NB4 (cell line): Measurements from ENCODE around the gene FUZ.

ENCODE experiments used
- MAX ChIP-seq: IDR thresholded peaks from 2 replicates; pipeline ENCODE4 v1.6.1; 2011; ENCODE audit warnings: low read depth, low read length
- MYC ChIP-seq: IDR thresholded peaks from 2 replicates; pipeline ENCODE4 v1.6.1; 2011; ENCODE audit warnings: low read depth, low read length
- POLR2A ChIP-seq: IDR thresholded peaks from 2 replicates; pipeline ENCODE4 v1.6.1; 2011; ENCODE audit warnings: mild to moderate bottlenecking; ENCODE audit not compliant: insufficient read length; ENCODE audit errors: extremely low read depth
- TF ChIP-seq, protein P1 (sequence below): IDR thresholded peaks from one replicate; pipeline ENCODE4 v1.5.1; 2012; ENCODE audit warnings: low read depth, low read length

DNA sequence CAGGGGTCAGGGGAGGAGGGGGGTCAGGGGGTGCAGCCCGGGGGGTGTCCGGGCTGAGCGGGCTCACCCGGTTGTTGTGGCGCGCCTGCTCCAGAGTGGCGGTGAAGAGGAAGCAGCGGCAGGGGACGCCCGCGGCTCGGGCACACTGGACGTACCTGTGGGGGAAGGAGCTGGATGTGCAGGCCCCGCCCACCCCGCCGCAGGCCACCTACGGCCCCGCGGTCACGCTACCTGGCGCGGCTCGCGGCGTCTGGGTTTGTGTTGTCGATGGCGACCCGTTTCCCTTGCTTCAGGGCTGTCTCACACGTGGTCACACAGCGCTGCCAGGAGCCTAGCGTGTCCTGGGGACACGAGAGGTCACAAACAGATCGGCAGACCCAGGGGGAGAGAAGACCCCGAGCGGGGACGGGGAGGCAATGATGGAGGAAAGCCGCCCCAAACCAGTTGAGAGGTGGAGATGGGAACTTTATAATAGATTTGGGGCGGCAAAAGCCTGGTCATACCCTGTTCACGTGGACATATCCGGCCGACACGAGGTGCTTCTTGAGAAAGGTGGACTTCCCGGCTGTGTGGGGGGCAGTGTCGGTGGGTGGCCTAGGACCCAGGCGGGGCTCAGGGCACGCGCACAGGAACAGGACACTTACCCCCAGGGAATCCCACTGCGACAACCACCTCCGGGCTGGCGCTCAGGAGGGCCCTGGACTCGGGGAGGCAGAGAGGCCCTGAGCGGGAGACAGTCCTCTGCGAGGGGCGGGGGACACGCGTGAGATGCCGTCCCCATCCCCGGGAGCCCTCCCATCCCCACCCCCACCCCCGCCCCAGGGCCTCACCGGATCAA lies 48.7 kb upstream of the FUZ start:
- TF ChIP-seq POLR2A (no peak), MAX (no peak), MYC (no peak)
- TF ChIP-seq, protein P1, sequence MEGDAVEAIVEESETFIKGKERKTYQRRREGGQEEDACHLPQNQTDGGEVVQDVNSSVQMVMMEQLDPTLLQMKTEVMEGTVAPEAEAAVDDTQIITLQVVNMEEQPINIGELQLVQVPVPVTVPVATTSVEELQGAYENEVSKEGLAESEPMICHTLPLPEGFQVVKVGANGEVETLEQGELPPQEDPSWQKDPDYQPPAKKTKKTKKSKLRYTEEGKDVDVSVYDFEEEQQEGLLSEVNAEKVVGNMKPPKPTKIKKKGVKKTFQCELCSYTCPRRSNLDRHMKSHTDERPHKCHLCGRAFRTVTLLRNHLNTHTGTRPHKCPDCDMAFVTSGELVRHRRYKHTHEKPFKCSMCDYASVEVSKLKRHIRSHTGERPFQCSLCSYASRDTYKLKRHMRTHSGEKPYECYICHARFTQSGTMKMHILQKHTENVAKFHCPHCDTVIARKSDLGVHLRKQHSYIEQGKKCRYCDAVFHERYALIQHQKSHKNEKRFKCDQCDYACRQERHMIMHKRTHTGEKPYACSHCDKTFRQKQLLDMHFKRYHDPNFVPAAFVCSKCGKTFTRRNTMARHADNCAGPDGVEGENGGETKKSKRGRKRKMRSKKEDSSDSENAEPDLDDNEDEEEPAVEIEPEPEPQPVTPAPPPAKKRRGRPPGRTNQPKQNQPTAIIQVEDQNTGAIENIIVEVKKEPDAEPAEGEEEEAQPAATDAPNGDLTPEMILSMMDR, result no peak
